ENCODE measurements around the gene ZNF580. TPM values are rescaled to one million over a fixed set of nuclear protein-coding genes. Genes with fewer than 3 reads are reported as not detected.

The ZNF580 gene
- total and polyA plus RNA-seq, 2 of the 8 experiments (the other 6 are each of a cell fraction or from before 2014, with no cell fraction given): 12.0 to 24.6 TPM

GRCh38 chr19:55678121-55678671 lies 37.4 kb downstream of the ZNF580 start:
- no peak overlapping the region for H2BK15ac ChIP-seq (ENCODE audit: low read length)
- TF ChIP-seq CREB1 (IDR thresholded peaks at IDR 0.05) (no peak), MAX (IDR thresholded peaks at IDR 0.05) (no peak), FOSL1 (IDR thresholded peaks at IDR 0.05; ENCODE audit: insufficient read depth, low read depth, low read length) (no peak)
- peaks cover 5% of the 10 kb centered on the region; the same call in 1 of the 2 replicates for H3K23me2 ChIP-seq (ENCODE audit: low read depth, low read length)
- H3K9ac ChIP-seq (replicated peaks in 1 of 4; ENCODE audit: extremely low read depth in 1 of 4, low read depth in 3 of 4, low read length in 3 of 4): no peak overlapping the region
- H2AK5ac ChIP-seq (ENCODE audit: low read depth, low read length): no peak overlapping the region
- H3K4me2 ChIP-seq (ENCODE audit: insufficient read depth in 1 of 2, low read depth in 2 of 2, low read length in 2 of 2): no peak overlapping the region
- H2BK120ac ChIP-seq (replicated peaks; ENCODE audit: low read depth, low read length): no peak overlapping the region
- H3K9me3 ChIP-seq (ENCODE audit: insufficient read depth in 2 of 2, low read depth in 1 of 2, low read length in 1 of 2): no peaks in the 10 kb centered on the region
- ChIA-PET CTCF (ENCODE audit: partially characterized antibody) (no interaction called here), POLR2A (ENCODE audit: partially characterized antibody) (interaction anchor here (0.6 to 1.8 kb wide), 2 partner anchors 10 to 32 kb away, joined by 3 to 4 read pairs; no protein-coding TSS in a partner anchor)
- H3K79me2 ChIP-seq (ENCODE audit: control insufficient read depth in 1 of 2, insufficient read depth in 2 of 2, low read length in 2 of 2): peaks cover 21 to 63% of the 10 kb centered on the region in 2 experiments
- no peak overlapping the region for H2BK20ac ChIP-seq (ENCODE audit: low read length)
- H4K91ac ChIP-seq (replicated peaks; ENCODE audit: insufficient read length, low read length): no peak overlapping the region
- H3K56ac ChIP-seq (replicated peaks; ENCODE audit: insufficient read length, low read depth, low read length): no peak overlapping the region
- H4K20me1 ChIP-seq (replicated peaks in 1 of 2; ENCODE audit: control insufficient read depth in 1 of 2, insufficient read depth in 2 of 2, low read length in 2 of 2): peaks cover 11 to 29% of the 10 kb centered on the region in 2 experiments
- no peak overlapping the region for H3K27ac ChIP-seq (ENCODE audit: low read depth, low read length)
- H3K4ac ChIP-seq (replicated peaks; ENCODE audit: insufficient read length, low read depth, low read length): no peak overlapping the region
- peaks cover 23% of the 10 kb centered on the region for H3K79me1 ChIP-seq (ENCODE audit: low read depth, low read length)
- 91% methylated on average over 21 of the region's 21 CpGs; no CpG with 5 or more reads in 1 of the 2 experiments for WGBS, 2 experiments (ENCODE audit: extremely low coverage in 1 of 2, insufficient coverage in 1 of 2, insufficient read length in 1 of 2, insufficient replicate concordance in 2 of 2, low coverage in 1 of 2, low lambda C conversion rate in 2 of 2, missing lambda C conversion rate in 1 of 2)
- H3K14ac ChIP-seq (ENCODE audit: insufficient read length): no peak overlapping the region
- no peak overlapping the region for H3K23ac ChIP-seq (ENCODE audit: insufficient read length)
- H3K4me1 ChIP-seq (replicated peaks in 1 of 4; ENCODE audit: control insufficient read depth in 3 of 4, insufficient read depth in 4 of 4, low read length in 3 of 4): peaks cover 0 to 6% (median 3%) of the 10 kb centered on the region in 4 experiments; a peak in 3 of 7 replicates
- no peak for FAIRE-seq
- H4K5ac ChIP-seq (ENCODE audit: insufficient read length, low read depth, low read length): no peak overlapping the region
- H3K36me3 ChIP-seq (ENCODE audit: control insufficient read depth in 2 of 4, insufficient read depth in 4 of 4, low read length in 3 of 4): peaks cover 7 to 24% (median 20%) of the 10 kb centered on the region in 4 experiments; a peak in 7 of 8 replicates
- H2BK5ac ChIP-seq (ENCODE audit: low read depth, low read length): no peak overlapping the region
- H3K18ac ChIP-seq (ENCODE audit: extremely low read depth, low read length): no peak overlapping the region
- H3K27me3 ChIP-seq (replicated peaks in 1 of 4; ENCODE audit: control insufficient read depth in 3 of 4, extremely low read depth in 1 of 4, insufficient read depth in 3 of 4, low read length in 3 of 4): no peaks in the 10 kb centered on the region
- no peak overlapping the region for H2AFZ ChIP-seq (ENCODE audit: low read length)
- no peak overlapping the region; the same call in 1 of the 2 replicates for H4K8ac ChIP-seq (ENCODE audit: extremely low read depth, insufficient read depth, low read length)
- no peak overlapping the region for H3K4me3 ChIP-seq (ENCODE audit: extremely low read depth in 1 of 4, insufficient read depth in 2 of 4, low read depth in 3 of 4, low read length in 4 of 4)
- H2BK12ac ChIP-seq (ENCODE audit: low read depth, low read length): no peak overlapping the region
- no peak for DNase-seq (ENCODE audit: low read depth in 1 of 2, low spot score in 2 of 2)

All from H1 (cell line).